HG03571 (cell line): ENCODE data around the gene DOCK4.

Experiments
- ATAC-seq: cut with Tn5 transposase; IDR thresholded peaks from one replicate; pipeline ENCODE4 v1.9.1; 2021; ENCODE audit not compliant: unreplicated experiment

The DOCK4 gene

GRCh38 chr7:112063974-112064373 is 142.2 kb downstream of the DOCK4 start:
- no peak for ATAC-seq

GRCh38 chr7:112061051-112061450 is 145.1 kb downstream of the DOCK4 start:
- no peak for ATAC-seq

GRCh38 chr7:112060625-112061024 is 145.6 kb downstream of the DOCK4 start:
- ATAC-seq, result no peak

DNA sequence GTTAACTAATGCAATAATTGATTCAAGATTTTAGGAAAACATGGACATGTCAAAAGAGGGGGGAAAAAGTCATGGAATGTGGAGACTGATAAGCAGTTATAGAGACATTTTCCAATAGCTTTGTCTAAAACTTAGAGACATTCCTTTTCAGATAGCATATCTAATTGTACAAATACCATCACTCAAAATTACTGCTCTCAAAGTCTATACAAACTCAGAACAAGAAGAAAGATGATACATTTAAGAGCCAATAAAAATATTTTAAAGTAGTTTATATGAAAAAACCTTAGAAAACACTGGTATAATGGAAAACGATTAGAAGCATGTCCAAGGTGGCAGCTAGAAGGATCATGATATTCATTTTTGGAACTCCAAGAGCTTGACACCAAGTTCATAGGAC is 146.5 kb downstream of the DOCK4 start:
- no peak for ATAC-seq

DNA sequence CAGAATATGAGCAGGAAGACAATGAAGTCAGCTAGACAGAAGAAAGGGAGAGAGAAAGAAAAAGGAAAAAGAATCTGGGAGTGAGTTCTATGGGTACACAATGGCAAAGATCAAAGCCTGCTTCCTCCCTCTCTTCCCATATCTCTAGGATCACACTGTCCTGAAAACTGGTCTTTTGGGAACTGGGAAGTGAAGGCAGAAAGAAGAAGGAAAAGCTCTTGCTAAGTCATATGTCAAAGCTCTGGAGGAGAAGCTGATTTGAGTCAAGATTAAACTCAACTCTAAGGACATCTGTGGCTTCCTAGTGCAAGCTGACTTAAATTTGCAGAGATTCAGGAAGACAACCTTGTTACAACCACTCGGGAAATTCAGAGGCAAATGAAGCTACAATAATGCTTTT is 147.5 kb downstream of the DOCK4 start:
- ATAC-seq, result no peak

- peak; percentile 60 for ATAC-seq
Measured at GRCh38 chr7:112056409-112056808, 149.8 kb downstream of the DOCK4 start.

DNA sequence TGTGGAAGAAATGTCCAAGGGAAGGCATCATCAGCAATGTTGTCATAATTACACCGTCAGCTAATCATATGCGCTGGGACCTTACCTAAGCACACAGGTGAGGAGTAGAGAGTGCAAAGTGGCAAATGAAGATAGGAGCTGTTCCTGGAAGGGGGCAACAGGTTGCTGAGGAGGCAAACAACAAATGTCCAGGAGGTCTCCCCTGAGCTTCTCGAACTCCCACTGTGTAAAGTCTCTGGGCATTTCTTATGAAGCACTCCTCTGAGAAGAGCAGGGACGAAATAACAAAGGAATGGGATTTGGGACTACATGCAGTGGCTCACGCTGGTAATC is 152.5 kb downstream of the DOCK4 start:
- no peak for ATAC-seq

DNA sequence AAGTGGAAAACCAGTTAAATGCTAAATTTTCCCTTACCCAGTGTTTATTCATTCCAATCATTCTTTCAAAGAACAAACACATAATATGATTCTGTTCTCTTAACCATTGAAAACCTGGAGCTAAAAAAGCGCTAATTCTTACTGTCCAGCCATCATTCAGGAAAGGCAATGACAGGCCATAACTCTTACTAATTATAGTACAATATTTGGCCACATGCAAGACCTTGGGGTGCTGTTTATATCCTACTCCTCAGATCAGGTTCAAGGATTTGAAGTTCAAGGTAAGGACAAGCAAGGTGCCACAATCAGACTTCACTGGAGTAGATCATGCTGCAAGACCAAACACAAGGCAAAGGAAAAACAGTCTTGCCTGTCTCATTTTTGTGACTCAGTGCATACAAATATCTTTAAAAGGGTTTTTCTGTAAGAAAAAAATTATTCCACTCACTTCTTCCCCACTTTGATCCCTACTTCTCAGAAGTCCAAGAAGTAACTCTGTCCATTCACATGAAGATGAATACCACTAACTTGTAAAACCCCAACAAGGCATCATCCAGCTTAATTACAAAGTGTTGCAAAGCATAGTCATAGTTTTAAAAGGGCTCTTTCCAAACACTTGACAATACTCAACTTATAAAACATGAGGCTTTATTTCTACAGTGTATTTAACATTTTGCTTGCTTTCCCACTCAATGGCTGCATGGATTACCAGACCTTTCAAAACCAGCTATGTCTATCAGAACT is 153.0 kb downstream of the DOCK4 start:
- no peak for ATAC-seq

DNA sequence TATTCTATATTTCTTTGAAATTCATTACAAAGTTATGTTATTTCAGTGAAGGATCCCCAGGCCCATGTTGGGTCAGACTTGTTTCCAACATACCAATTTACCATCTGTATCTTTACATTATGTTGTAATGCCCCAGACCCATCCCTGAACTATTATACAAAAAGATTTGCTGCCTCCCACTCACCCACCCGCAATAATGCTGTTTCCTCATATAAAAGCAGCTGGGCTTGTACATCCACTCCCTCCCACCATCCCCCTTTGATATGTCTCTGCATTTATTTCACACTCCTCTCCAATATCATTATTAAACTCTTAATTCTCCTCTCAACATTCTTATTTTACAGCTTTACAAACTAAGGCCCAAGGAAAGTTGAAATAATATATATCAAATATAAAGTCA is 153.7 kb downstream of the DOCK4 start:
- ATAC-seq, result no peak

- no peak for ATAC-seq
Measured at GRCh38 chr7:112050250-112050881, 155.8 kb downstream of the DOCK4 start.

DNA sequence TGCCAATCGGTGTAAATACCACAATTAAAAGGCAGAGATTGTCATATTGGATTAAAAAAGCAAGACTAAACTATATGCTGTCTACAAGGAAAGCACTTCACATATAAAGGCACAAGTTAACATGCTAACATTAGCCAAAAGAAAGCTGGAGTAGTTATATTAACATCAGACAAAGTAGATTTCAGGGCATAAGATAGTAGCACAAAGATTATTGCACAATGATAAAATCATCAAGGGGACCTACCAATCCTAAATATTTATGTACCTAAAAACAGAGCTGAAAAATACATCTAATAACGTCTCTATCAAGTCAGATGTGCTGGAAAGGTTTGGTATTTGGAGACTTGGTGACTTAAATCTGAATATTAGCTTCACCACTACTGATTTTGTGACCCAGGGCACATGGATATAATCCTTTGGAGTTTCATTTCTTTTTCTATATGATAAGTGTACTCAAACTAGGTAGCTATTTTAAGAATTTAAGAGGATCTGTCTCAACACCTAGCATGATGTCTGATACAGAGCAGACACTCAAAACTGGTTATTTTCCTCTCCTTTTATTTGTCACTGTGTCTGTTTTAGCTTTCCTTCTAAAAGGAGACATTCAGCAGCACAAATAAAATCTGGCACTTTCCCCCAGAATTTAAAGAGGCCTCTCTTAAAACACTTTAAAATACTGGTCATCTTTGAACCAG is 156.5 kb downstream of the DOCK4 start:
- no peak for ATAC-seq

- ATAC-seq, result no peak
Measured at GRCh38 chr7:112047421-112047820, 158.8 kb downstream of the DOCK4 start.

- ATAC-seq, result no peak
Measured at GRCh38 chr7:112045222-112045621, 161.0 kb downstream of the DOCK4 start.

DNA sequence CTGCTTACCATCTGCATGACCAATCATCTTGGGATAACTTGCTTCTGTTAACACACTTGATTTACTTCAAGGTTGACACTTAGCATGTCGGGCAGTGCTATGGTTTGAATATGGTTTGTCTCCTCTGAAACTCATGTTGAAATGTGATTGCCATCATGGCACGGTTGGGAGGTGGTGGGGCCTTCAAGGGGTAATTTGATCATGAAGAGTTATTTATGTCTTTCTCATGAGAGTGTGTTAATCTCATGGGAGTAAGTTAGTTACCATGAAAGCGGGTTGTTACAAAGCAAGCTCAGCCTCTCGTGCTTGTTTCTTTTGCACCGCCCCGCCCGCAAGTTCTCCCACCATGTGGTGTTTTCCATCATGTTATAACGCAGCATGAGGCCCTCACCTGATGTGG is 163.6 kb downstream of the DOCK4 start:
- ATAC-seq, result no peak

DNA sequence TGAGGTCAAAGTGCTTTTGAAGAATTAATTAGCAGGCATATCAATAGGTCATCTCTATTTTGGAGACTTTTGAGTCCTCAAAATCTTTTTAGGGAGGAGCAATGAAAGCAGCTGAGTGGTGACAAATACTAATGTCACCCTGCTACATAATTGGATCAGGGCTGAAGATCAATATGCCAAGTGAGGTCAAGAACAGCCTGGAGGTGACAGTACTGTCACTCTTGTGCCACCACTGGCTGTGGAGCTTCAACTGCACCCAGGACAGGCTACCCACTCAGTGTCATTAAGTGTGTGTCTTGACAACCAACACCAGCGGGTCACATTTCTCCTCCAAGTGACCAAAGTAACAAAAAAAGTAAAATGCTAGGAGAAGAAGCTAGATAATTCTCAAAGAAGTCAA is 167.8 kb downstream of the DOCK4 start:
- no peak for ATAC-seq

DNA sequence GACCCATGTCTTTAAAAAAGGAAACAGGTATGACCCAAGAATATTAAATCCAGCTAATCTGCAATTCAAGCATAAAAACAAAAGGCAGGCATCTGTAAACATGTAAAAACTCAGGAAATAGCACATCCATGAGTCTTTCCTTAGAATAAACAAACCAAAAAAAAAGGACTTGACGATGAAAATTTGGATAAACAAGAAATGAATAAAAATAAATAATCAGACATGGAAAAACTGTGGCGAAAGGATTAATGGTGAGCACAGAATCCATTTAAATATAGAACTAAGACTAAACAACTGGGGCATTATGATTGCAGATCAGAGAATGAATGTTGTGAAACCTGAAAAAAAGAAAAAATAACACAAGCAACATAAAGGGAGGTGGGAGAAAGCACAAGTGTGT is 170.1 kb downstream of the DOCK4 start:
- no peak for ATAC-seq

DNA sequence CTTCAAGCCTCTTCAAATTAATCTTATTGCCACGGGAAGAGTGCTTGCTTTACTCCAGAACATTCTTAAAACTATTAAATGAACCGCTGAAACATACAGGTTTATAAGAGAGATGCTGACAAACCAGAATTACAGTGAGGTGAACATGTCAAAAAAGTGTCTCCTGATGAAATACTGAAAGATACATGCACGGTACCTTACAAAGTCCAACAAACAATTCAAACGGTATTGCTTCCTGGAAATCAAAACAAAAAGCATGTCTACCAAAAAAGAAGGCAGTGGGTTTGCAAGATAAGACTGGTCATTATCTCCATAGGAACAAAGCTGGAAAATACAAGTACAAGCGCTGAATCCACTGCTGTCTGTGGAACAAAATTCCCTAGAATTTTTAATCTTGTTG is 174.5 kb downstream of the DOCK4 start:
- ATAC-seq, result no peak

- no peak for ATAC-seq
Measured at GRCh38 chr7:112025556-112025955, 180.6 kb downstream of the DOCK4 start.

GRCh38 chr7:112023786-112024185 is 182.4 kb downstream of the DOCK4 start:
- ATAC-seq, result no peak

DNA sequence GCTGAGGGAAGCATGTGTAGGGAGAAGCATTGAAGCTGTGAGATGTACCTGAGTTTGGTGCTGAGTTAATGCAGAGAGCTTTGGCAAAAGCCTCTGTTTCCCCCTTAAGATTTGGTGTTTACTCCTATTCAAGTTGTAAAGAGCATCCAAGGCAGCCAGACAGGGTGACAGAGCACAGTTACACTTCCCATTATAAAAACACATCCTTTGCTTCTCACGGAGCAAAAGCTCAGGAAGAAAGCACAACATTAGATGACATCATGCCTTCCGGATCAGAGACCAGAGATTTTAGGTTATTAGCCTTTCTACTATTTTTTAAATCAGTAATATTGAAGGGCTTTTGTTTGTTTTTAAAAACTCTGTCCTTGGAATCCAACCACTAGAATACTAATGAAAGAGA is 182.9 kb downstream of the DOCK4 start:
- no peak for ATAC-seq

GRCh38 chr7:112022128-112022527 is 184.1 kb downstream of the DOCK4 start:
- no peak for ATAC-seq

DNA sequence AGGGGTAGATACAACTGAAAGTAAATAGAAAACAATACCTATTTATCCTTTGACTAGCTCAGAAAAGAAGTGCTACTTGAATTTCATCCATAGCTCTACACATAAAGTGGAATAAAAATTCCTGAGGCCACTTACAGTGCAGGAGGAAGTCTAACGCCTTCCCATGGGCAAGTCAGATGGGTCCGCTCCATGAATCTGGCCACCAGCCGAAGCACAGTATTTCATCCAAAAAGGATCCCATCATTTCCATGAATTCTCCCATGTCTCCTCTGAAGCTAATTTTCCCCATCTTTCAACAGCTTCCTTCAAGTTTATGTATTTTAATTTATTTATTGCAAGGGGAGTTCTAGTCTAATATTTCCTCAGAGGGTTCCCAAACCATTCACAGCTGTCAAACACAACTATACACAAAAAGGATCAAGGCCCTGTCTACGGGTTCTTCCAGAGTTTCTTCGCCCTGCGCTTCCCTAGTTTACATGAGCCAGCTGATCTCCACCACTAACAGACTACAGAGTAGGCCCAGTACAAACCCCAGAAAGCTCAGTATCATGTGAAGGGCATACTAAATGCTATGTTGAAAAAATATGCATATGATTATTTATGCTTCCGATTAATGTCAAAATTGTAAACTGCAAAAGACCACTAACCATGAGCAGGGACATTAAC is 184.7 kb downstream of the DOCK4 start:
- ATAC-seq, result no peak
